DOHH2 (cell line): ENCODE results near the gene MEGF11.

ENCODE experiments used
- EZH2phosphoT487 ChIP-seq: fragments of 200-600 bp; sonication (generic); IDR thresholded peaks from 2 replicates; pipeline ENCODE4 v1.6.1; 2017; ENCODE audit warnings: borderline replicate concordance, mild to moderate bottlenecking, antibody characterized with exemption, low read length, moderate library complexity, mixed read lengths
- TF ChIP-seq, protein P1 (sequence below): fragments of 200-600 bp; sonication (generic); IDR thresholded peaks from one replicate; pipeline ENCODE4 v1.5.1; 2014; ENCODE audit warnings: antibody characterized with exemption, mild to moderate bottlenecking, low read depth, low read length; ENCODE audit not compliant: poor library complexity, severe bottlenecking

DNA sequence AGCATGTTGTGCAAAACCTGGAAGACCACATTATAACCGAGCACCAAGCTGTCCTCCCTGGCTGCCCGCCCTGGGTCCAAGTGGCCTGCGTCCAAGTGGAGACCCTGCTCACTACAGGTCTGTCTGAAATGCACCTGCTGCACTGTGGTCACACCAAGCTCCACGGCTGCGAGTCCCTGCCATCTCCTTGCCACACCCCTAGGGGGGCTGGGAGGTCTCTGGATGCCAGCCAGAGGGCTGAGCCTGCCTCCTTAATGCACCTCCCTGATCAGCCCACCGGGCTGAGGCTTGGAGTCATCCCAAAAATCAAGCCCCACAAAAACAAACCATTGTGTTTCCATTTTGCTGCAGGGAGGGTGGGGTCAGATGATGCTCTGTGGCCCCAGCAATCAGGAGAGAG is 187.1 kb downstream of the MEGF11 start:
- TF ChIP-seq, protein P1, sequence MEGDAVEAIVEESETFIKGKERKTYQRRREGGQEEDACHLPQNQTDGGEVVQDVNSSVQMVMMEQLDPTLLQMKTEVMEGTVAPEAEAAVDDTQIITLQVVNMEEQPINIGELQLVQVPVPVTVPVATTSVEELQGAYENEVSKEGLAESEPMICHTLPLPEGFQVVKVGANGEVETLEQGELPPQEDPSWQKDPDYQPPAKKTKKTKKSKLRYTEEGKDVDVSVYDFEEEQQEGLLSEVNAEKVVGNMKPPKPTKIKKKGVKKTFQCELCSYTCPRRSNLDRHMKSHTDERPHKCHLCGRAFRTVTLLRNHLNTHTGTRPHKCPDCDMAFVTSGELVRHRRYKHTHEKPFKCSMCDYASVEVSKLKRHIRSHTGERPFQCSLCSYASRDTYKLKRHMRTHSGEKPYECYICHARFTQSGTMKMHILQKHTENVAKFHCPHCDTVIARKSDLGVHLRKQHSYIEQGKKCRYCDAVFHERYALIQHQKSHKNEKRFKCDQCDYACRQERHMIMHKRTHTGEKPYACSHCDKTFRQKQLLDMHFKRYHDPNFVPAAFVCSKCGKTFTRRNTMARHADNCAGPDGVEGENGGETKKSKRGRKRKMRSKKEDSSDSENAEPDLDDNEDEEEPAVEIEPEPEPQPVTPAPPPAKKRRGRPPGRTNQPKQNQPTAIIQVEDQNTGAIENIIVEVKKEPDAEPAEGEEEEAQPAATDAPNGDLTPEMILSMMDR: no peak
- no peak for TF ChIP-seq EZH2phosphoT487
